AG09309 (cell line): Measurements from ENCODE around the gene LYPD6B.

Experiments used
- DNase-seq: peaks from one replicate; pipeline ENCODE4 v3.0.0-alpha.2; 2010; ENCODE audit warnings: low read depth
- H3K4me3 ChIP-seq: 2 replicates; pipeline ENCODE4 v1.5.1; 2011; ENCODE audit warnings: mild to moderate bottlenecking, low read depth, low read length, moderate library complexity; ENCODE audit not compliant: control insufficient read depth
- CTCF ChIP-seq: IDR thresholded peaks from 2 replicates; pipeline ENCODE4 v1.5.1; 2011; ENCODE audit warnings: mild to moderate bottlenecking, low read depth, low read length, inconsistent platforms; ENCODE audit not compliant: insufficient read depth, control insufficient read depth; ENCODE audit errors: missing control alignments

Gene LYPD6B

GRCh38 chr2:149223472-149224095 is 185.1 kb downstream of the LYPD6B start:
- DNase-seq = no peak
- TF ChIP-seq CTCF = no peak
- H3K4me3 ChIP-seq = no peak overlapping the region

GRCh38 chr2:149224543-149224942 is 186.0 kb downstream of the LYPD6B start:
- TF ChIP-seq CTCF = no peak
- no peak for DNase-seq

GRCh38 chr2:149225446-149225845 is 186.9 kb downstream of the LYPD6B start:
- H3K4me3 ChIP-seq = no peak overlapping the region
- no peak for TF ChIP-seq CTCF
- no peak for DNase-seq

More at GRCh38 chr2:149224543-149224942, 186.0 kb downstream of the LYPD6B start:
- no peak overlapping the region for H3K4me3 ChIP-seq

GRCh38 chr2:149226790-149227189 is 188.3 kb downstream of the LYPD6B start:
- H3K4me3 ChIP-seq = no peak overlapping the region
- TF ChIP-seq CTCF = no peak
- DNase-seq = no peak

GRCh38 chr2:149235816-149236375 is 197.4 kb downstream of the LYPD6B start:
- DNase-seq = no peak
- no peak for TF ChIP-seq CTCF
- no peak overlapping the region for H3K4me3 ChIP-seq

GRCh38 chr2:149236410-149236809 is 197.9 kb downstream of the LYPD6B start:
- no peak overlapping the region for H3K4me3 ChIP-seq
- DNase-seq = no peak
- no peak for TF ChIP-seq CTCF
